AG04449 (cell line): ENCODE measurements around the gene BANP.

Source experiments
- CTCF ChIA-PET: fragments of 350-600 bp; formaldehyde crosslinking; extraction: SDS; loops from one replicate; lab custom pipeline; 2021; ENCODE audit warnings: antibody characterized with exemption; lab: Yijun Ruan, JAX
- POLR2A ChIA-PET: fragments of 400-600, 350-600 bp; formaldehyde crosslinking; extraction: SDS; loops from one replicate; lab custom pipeline; 2020; ENCODE audit warnings: antibody characterized with exemption, inconsistent platforms; lab: Yijun Ruan, JAX
- DNase-seq: peaks from one replicate; pipeline ENCODE4 v3.0.0-alpha.2; 2010; ENCODE audit warnings: low read depth, low spot score
- H3K4me3 ChIP-seq: 2 replicates; pipeline ENCODE4 v1.5.1; 2011; ENCODE audit warnings: low read depth, mild to moderate bottlenecking, control low read depth, low read length
- CTCF ChIP-seq: IDR thresholded peaks from one replicate; pipeline ENCODE4 v1.5.1; 2011; ENCODE audit warnings: mild to moderate bottlenecking, moderate library complexity, low read length, control low read depth, inconsistent platforms; ENCODE audit not compliant: insufficient read depth; ENCODE audit errors: missing control alignments

BANP gene

GRCh38 chr16:88008840-88009239, 57.6 kb downstream of the BANP start:
- ChIA-PET POLR2A (no interaction called here), CTCF (interaction anchor here (1.2 to 2.5 kb wide), 3 partner anchors 15 to 55 kb away, joined by 3 to 16 read pairs (median 4); no protein-coding TSS in a partner anchor)
- no peak for DNase-seq
- TF ChIP-seq CTCF, result no peak
- H3K4me3 ChIP-seq, result no peak overlapping the region

- no peak for TF ChIP-seq CTCF
- ChIA-PET POLR2A (no interaction called here), CTCF (interaction anchor here (0.7 to 2.5 kb wide), 3 partner anchors 10 to 54 kb away, joined by 3 to 16 read pairs (median 3); no protein-coding TSS in a partner anchor)
- DNase-seq, result no peak
- no peak overlapping the region for H3K4me3 ChIP-seq
Observed at GRCh38 chr16:88009563-88010342, 58.5 kb downstream of the BANP start.

GRCh38 chr16:88010343-88010967, 59.2 kb downstream of the BANP start:
- CTCF ChIA-PET, result interaction anchor here (2.5 kb wide), 1 partner anchor 14 kb away, joined by 16 read pairs; no protein-coding TSS in a partner anchor
- no peak overlapping the region for H3K4me3 ChIP-seq
- no peak for TF ChIP-seq CTCF
- POLR2A ChIA-PET, result no interaction called here
- DNase-seq, result no peak

GRCh38 chr16:88010968-88011483, 59.8 kb downstream of the BANP start:
- no peak for DNase-seq
- H3K4me3 ChIP-seq, result no peak overlapping the region
- TF ChIP-seq CTCF, result no peak
- ChIA-PET CTCF (no interaction called here), POLR2A (no interaction called here)

- DNase-seq, result no peak
- POLR2A ChIA-PET, result no interaction called here
Observed at GRCh38 chr16:88012360-88012759, 61.1 kb downstream of the BANP start.

More at GRCh38 chr16:88012360-88012759, 61.1 kb downstream of the BANP start:
- CTCF ChIA-PET, result no interaction called here
- no peak overlapping the region for H3K4me3 ChIP-seq
- no peak for TF ChIP-seq CTCF
